GM12878 (cell line): ENCODE measurements around the gene PUS10. TPM values are rescaled to one million over a fixed set of nuclear protein-coding genes. Genes with fewer than 3 reads are reported as not detected.
"Not testable (repeated sequence)": the region's sequence is repeated elsewhere in the genome, so short reads cannot be mapped to it uniquely, and the experiment has no call there.

Experiments
- ATAC-seq: fragments of 200-7000 bp; cut with Tn5 transposase; 3 replicates; pipeline ENCODE4 v1.9.1; 2020; ENCODE audit warnings: mild to moderate bottlenecking, moderate library complexity
- BruUV-seq: library from RNA; stranded (reverse); fragments of 400-500 nt; replicated peaks from 2 replicates; lab custom pipeline; 2021; lab: Mats Ljungman, UMichigan
- CTCF ChIA-PET: fragments of 300-600 bp; sonication (Branson Sonifier 250); formaldehyde crosslinking; extraction: SDS; loops from one replicate; lab custom pipeline; 2021; ENCODE audit warnings: inconsistent platforms; lab: Yijun Ruan, JAX
- POLR2A ChIA-PET: fragments of 350-600 bp; formaldehyde crosslinking; extraction: SDS; loops from one replicate; lab custom pipeline; 2021; ENCODE audit warnings: inconsistent platforms; lab: Charles Lee
- RAD21 ChIA-PET: fragments of 300-600 bp; sonication (Branson Sonifier 250); formaldehyde crosslinking; loops from one replicate; lab custom pipeline; 2023; ENCODE audit warnings: antibody characterized with exemption; ENCODE audit not compliant: unreplicated experiment; lab: Charles Lee
- SMC1A ChIA-PET: fragments of 300-600 bp; sonication (Branson Sonifier 250); formaldehyde crosslinking; loops from one replicate; lab custom pipeline; 2023; ENCODE audit not compliant: unreplicated experiment, uncharacterized antibody; lab: Charles Lee
- DNase-seq: peaks from one replicate; pipeline ENCODE4 v3.0.0-alpha.2; 2011; ENCODE audit warnings: low read depth, low spot score
- FAIRE-seq: peaks from 3 replicates; lab custom pipeline; 2011; peaks lifted over from hg19 to GRCh38; lab: Jason Lieb, UNC
- H2AFZ ChIP-seq: 2 replicates; pipeline ENCODE4 v1.6.0; 2011; ENCODE audit warnings: low read depth, low read length, control low read depth; ENCODE audit not compliant: control insufficient read depth
- H3K27ac ChIP-seq: 2 replicates; pipeline ENCODE4 v1.5.1; 2011; ENCODE audit warnings: control low read depth; ENCODE audit not compliant: control insufficient read depth, insufficient read depth
- H3K27me3 ChIP-seq, 2 experiments: replicated peaks in 1 of 2; 2 replicates each; pipeline versions ENCODE4 v1.6.0 to v1.6.1; 2011; ENCODE audit warnings: low read length in 1 of 2; ENCODE audit not compliant: control insufficient read depth in 2 of 2, insufficient read depth in 2 of 2
- H3K36me3 ChIP-seq, 2 experiments: 2 replicates each; pipeline ENCODE4 v1.5.1; 2011; ENCODE audit warnings: low read length in 1 of 2; ENCODE audit not compliant: control insufficient read depth in 2 of 2, insufficient read depth in 2 of 2
- H3K4me1 ChIP-seq: 2 replicates; pipeline ENCODE4 v1.6.1; 2011; ENCODE audit warnings: mild to moderate bottlenecking, low read length, moderate library complexity, mixed read lengths; ENCODE audit not compliant: control insufficient read depth, insufficient read depth
- H3K4me2 ChIP-seq: 2 replicates; pipeline ENCODE4 v1.6.0; 2011; ENCODE audit warnings: control low read depth; ENCODE audit not compliant: control insufficient read depth, insufficient read depth
- H3K4me3 ChIP-seq: fragments of 200-600 bp; sonication (generic); 2 replicates; pipeline ENCODE4 v1.5.1; 2016
- H3K79me2 ChIP-seq: 2 replicates; pipeline ENCODE4 v1.6.0; 2011; ENCODE audit warnings: low read length; ENCODE audit not compliant: control insufficient read depth, insufficient read depth
- H3K9ac ChIP-seq: 2 replicates; pipeline ENCODE4 v1.8.0; 2011; ENCODE audit warnings: low read length, control low read depth, mixed read lengths; ENCODE audit not compliant: control insufficient read depth, insufficient read depth
- H3K9me3 ChIP-seq: replicated peaks from 3 replicates; pipeline ENCODE4 v1.5.1; 2011; ENCODE audit warnings: mild to moderate bottlenecking, low read length; ENCODE audit not compliant: control insufficient read depth, insufficient read depth
- H4K20me1 ChIP-seq: 2 replicates; pipeline ENCODE4 v1.6.0; 2011; ENCODE audit not compliant: control insufficient read depth, insufficient read depth
- ATF2 ChIP-seq: IDR thresholded peaks from 2 replicates; pipeline ENCODE4 v1.6.1; 2012; ENCODE audit warnings: low read length, inconsistent platforms
- CBX5 ChIP-seq: sonication (generic); IDR thresholded peaks from 2 replicates; pipeline ENCODE4 v1.6.1; 2016; ENCODE audit warnings: low read depth, moderate library complexity, mild to moderate bottlenecking, inconsistent platforms
- CEBPB ChIP-seq, 2 experiments: fragments of 150-350 bp in 1 of 2; IDR thresholded peaks; 2 replicates each; pipeline ENCODE4 v1.6.1; 2012 to 2014; ENCODE audit warnings: low read depth in 2 of 2, low read length in 2 of 2, borderline replicate concordance in 1 of 2, inconsistent platforms in 1 of 2
- DPF2 ChIP-seq: fragments of 450-650 bp; IDR thresholded peaks from 2 replicates; pipeline ENCODE4 v1.6.1; 2017; ENCODE audit warnings: mild to moderate bottlenecking
- EP300 ChIP-seq, 2 experiments: fragments of 150-350 bp in 1 of 2; IDR thresholded peaks; 2 replicates each; pipeline ENCODE4 v1.6.1; 2011 to 2012; ENCODE audit warnings: low read depth in 2 of 2, low read length in 2 of 2, borderline replicate concordance in 1 of 2, improper control_type of control experiment in 1 of 2, inconsistent platforms in 1 of 2; ENCODE audit not compliant: control insufficient read depth in 1 of 2
- HCFC1 ChIP-seq: fragments of 150-350 bp; IDR thresholded peaks from 2 replicates; pipeline ENCODE4 v1.6.1; 2014; ENCODE audit warnings: low read length
- IKZF1 ChIP-seq: fragments of 450-650 bp; conservative IDR thresholded peaks from 2 replicates; pipeline ENCODE4 v1.6.1; 2017; ENCODE audit warnings: antibody characterized with exemption, mild to moderate bottlenecking
- IKZF2 ChIP-seq, 2 experiments: fragments of 450-650 bp; IDR thresholded peaks; 2 replicates each; pipeline ENCODE4 v1.6.1; 2017; ENCODE audit warnings: mild to moderate bottlenecking in 2 of 2, moderate library complexity in 2 of 2
- MTA2 ChIP-seq: fragments of 450-650 bp; IDR thresholded peaks from 2 replicates; pipeline ENCODE4 v1.6.1; 2016; ENCODE audit warnings: low read depth, mild to moderate bottlenecking, moderate library complexity
- NFIC ChIP-seq: IDR thresholded peaks from 2 replicates; pipeline ENCODE4 v1.6.1; 2012; ENCODE audit warnings: low read depth, mild to moderate bottlenecking, inconsistent platforms, low read length, moderate library complexity
- POU2F2 ChIP-seq: IDR thresholded peaks from 3 replicates; pipeline ENCODE4 v1.6.1; 2011; ENCODE audit warnings: low read depth, mild to moderate bottlenecking, low read length, borderline replicate concordance
- RELB ChIP-seq: fragments of 450-650 bp; IDR thresholded peaks from 2 replicates; pipeline ENCODE4 v1.6.1; 2017; ENCODE audit warnings: low read depth, mild to moderate bottlenecking, moderate library complexity
- RUNX3 ChIP-seq: IDR thresholded peaks from 2 replicates; pipeline ENCODE4 v1.6.1; 2012; ENCODE audit warnings: low read length, inconsistent platforms
- SMC3 ChIP-seq: IDR thresholded peaks from 2 replicates; pipeline ENCODE4 v1.6.1; 2011; ENCODE audit warnings: low read length, improper control_type of control experiment, borderline replicate concordance
- SPI1 ChIP-seq: IDR thresholded peaks from 2 replicates; pipeline ENCODE4 v1.6.1; 2011; ENCODE audit warnings: low read depth, mild to moderate bottlenecking, low read length, moderate library complexity, borderline replicate concordance; ENCODE audit not compliant: insufficient read depth
- WGBS: methylation state at CpG from one replicate; pipeline ENCODE4 v1.1.6; 2016; ENCODE audit warnings: low lambda C conversion rate; ENCODE audit not compliant: insufficient replicate concordance, insufficient coverage; ENCODE audit errors: missing lambda C conversion rate; 5-methylcytosine and 5-hydroxymethylcytosine counted together
- in situ Hi-C: fragments of 300-500 bp; cut with MboI; formaldehyde crosslinking; loops from 9 replicates; pipeline ENCODE4 v1.14.3; 2018; ENCODE audit warnings: mixed read lengths
- intact Hi-C: fragments of 100-400 bp; cut with micrococcal nuclease; formaldehyde crosslinking; loops from one replicate; pipeline ENCODE4 v1.14.2; 2022; ENCODE audit not compliant: unreplicated experiment
- polyA plus RNA-seq, 11 experiments: library from polyadenylated mRNA; depleted of rRNA in 4 of 11; unstranded in 6 of 11; stranded (reverse) in 5 of 11; fragments of >200 nt; fragmentation: Nextera tagmentation in 4 of 11; fragmentation: Illumina TruSeq in 1 of 11; extraction: Ambion mirVana in 4 of 11; extraction: Trizol in 1 of 11; gene quantifications; 1 replicate in 1 of 11; 2 replicates in 10 of 11; pipeline versions ENCODE4 v1.2.1 to v1.2.3, GENCODE V29; 2011 to 2016; ENCODE audit warnings: inconsistent platforms in 2 of 11, missing spikeins in 2 of 11, low read depth in 1 of 11
- total RNA-seq, 4 experiments: library from RNA; depleted of rRNA in 3 of 4; stranded (reverse); fragments of >200 nt in 3 of 4; fragmentation: Illumina TruSeq in 1 of 4; extraction: Trizol in 1 of 4; gene quantifications; 2 replicates each; pipeline versions ENCODE4 v1.2.1 to v1.2.3, GENCODE V29; 2013 to 2021

PUS10 gene
- total and polyA plus RNA-seq, 10 of the 15 experiments (the other 5 are each of a cell fraction or from before 2014, with no cell fraction given), result 9.1 to 17.0 (median 13.0) TPM

GRCh38 chr2:60984720-60985119 is 33.3 kb downstream of the PUS10 start:
- H4K20me1 ChIP-seq, result no peaks in the 10 kb centered on the region
- ChIA-PET POLR2A (interaction anchor here (1.2 kb wide), 1 partner anchor 146 kb away, joined by 3 read pairs; no protein-coding TSS in a partner anchor), RAD21 (interaction anchor here (1.0 kb wide), 1 partner anchor 98 kb away, joined by 3 read pairs; no protein-coding TSS in a partner anchor), SMC1A (interaction anchor here (0.6 to 4.2 kb wide), 3 partner anchors 18 to 99 kb away, joined by 3 to 41 read pairs (median 3); no protein-coding TSS in a partner anchor), CTCF (interaction anchor here (0.6 to 1.3 kb wide), 3 partner anchors 10 to 14 kb away, joined by 3 read pairs; no protein-coding TSS in a partner anchor)
- peak overlapping the region; percentile 57 for H3K4me2 ChIP-seq
- no peaks in the 10 kb centered on the region for H3K27me3 ChIP-seq
- H3K27ac ChIP-seq, result peak overlapping the region; percentile 12
- H3K9ac ChIP-seq, result no peak overlapping the region
- H3K9me3 ChIP-seq, result no peaks in the 10 kb centered on the region
- DNase-seq (no peak), ATAC-seq (peak; percentile 76), FAIRE-seq (peak; percentile 92)
- in situ Hi-C loops, result no loop called here
- intact Hi-C loops, result no loop called here
- no peaks in the 10 kb centered on the region; a peak in 1 of 4 replicates for H3K36me3 ChIP-seq
- no peak overlapping the region for H3K4me3 ChIP-seq
- BruUV-seq, result no TSS peak
- WGBS, result 6% methylated on average over 1 of the region's 1 CpG
- TF ChIP-seq DPF2 (peak; percentile 72; the same call in 1 of the 2 replicates), CEBPB (IDR thresholded peaks at IDR 0.05; ENCODE audit: borderline replicate concordance in 1 of 2, low read depth in 2 of 2, low read length in 2 of 2) (no peak), IKZF2 (IDR thresholded peaks at IDR 0.05) (peak; percentile 88 to 95), NFIC (peak; percentile 65; the same call in 1 of the 2 replicates), IKZF1 (peak; percentile 71; the same call in 1 of the 2 replicates), ATF2 (peak; percentile 30; the same call in 1 of the 2 replicates), EP300 (IDR thresholded peaks at IDR 0.05; ENCODE audit: borderline replicate concordance in 1 of 2, control insufficient read depth in 1 of 2, low read depth in 2 of 2, low read length in 2 of 2) (no peak), POU2F2 (no peak), MTA2 (peak; percentile 54; the same call in 1 of the 2 replicates), CBX5 (no peak), SPI1 (peak; percentile 88), SMC3 (no peak), RELB (peak; percentile 76), HCFC1 (no peak), RUNX3 (no peak; the same call in 1 of the 2 replicates)
- peaks cover 26% of the 10 kb centered on the region for H3K4me1 ChIP-seq
- H2AFZ ChIP-seq, result no peak overlapping the region
- no peaks in the 10 kb centered on the region for H3K79me2 ChIP-seq

GRCh38 chr2:60982066-60982465 is 36.0 kb downstream of the PUS10 start:
- H3K36me3 ChIP-seq, H3K27me3 ChIP-seq, ATAC-seq, H3K27ac ChIP-seq, FAIRE-seq, H3K9me3 ChIP-seq, POLR2A ChIA-PET, BruUV-seq, intact Hi-C loops, DNase-seq, H3K4me3 ChIP-seq, H3K79me2 ChIP-seq, in situ Hi-C loops, H4K20me1 ChIP-seq, H3K4me2 ChIP-seq, H2AFZ ChIP-seq, H3K9ac ChIP-seq: not testable (repeated sequence)
- WGBS, result 98% methylated on average over 3 of the region's 3 CpGs
- ChIA-PET CTCF (interaction anchor here (0.8 to 1.3 kb wide), 4 partner anchors 8 to 23 kb away, joined by 3 to 4 read pairs (median 3); no protein-coding TSS in a partner anchor), SMC1A (interaction anchor here (1.0 to 2.4 kb wide), 2 partner anchors 14 to 18 kb away, joined by 3 to 10 read pairs; no protein-coding TSS in a partner anchor), RAD21 (interaction anchor here (0.6 to 1.4 kb wide), 2 partner anchors 9 to 11 kb away, joined by 3 read pairs; no protein-coding TSS in a partner anchor)
- H3K4me1 ChIP-seq, result peaks cover 39% of the 10 kb centered on the region
